SKM-1 treated with dmso at 0.1 percent for 144 hours (cell line): Measurements from ENCODE around the gene MEPE.

ENCODE experiments used
- DNase-seq: peaks from one replicate; lab custom pipeline; 2025; ENCODE audit not compliant: unreplicated experiment; lab: John Stamatoyannopoulos, UW

Gene MEPE

GRCh38 chr4:87840149-87840548 is 7.4 kb downstream of the MEPE start:
- DNase-seq, result no peak

DNA sequence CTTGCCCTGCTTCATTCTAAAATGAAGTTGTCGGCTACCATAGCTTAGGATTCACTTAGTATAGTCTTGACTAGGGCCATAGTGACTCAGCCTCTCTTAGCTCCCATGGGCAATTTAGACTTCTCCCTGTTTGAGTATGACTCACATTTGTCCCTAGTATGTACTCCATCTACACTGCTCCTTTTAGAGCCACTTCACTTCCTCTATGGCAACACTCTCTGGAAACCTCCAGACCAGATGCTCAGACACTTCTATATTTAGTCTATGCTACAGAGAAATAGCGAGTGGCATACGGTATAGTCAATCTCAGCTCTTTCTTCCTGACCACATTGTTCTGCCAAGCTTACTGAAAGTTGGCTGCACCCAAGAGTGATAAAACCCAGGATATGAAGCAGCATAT is 11.2 kb downstream of the MEPE start:
- peak; percentile 90 for DNase-seq

DNA sequence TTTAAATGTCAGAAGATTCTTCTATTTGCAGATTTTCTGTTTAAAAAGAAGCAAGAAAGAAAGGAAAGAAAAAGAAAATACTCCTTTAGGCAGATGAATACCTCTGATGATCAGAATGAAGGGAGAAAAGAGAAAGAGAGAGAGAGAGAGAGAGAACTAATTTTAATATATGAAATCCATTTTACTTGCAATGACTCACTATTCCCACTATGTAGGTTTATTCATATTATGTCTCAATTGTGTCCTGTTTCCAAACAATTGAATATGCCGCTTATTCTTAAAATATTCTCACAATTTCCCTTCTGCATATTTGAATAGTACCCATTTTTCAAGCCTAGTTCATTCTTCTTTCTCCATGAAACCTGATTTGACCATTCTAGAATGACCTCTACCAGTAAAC is 11.7 kb downstream of the MEPE start:
- no peak for DNase-seq

DNA sequence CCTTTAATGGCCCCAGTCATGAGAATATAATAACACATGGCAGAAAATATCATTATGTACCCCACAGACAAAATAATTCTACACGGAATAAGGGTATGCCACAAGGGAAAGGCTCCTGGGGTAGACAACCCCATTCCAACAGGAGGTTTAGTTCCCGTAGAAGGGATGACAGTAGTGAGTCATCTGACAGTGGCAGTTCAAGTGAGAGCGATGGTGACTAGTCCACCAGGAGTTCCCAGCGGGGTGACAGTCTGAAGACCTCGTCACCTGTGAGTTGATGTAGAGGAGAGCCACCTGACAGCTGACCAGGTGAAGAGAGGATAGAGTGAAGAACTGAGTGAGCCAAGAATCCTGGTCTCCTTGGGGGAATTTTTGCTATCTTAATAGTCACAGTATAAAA is 13.5 kb downstream of the MEPE start:
- no peak for DNase-seq

DNA sequence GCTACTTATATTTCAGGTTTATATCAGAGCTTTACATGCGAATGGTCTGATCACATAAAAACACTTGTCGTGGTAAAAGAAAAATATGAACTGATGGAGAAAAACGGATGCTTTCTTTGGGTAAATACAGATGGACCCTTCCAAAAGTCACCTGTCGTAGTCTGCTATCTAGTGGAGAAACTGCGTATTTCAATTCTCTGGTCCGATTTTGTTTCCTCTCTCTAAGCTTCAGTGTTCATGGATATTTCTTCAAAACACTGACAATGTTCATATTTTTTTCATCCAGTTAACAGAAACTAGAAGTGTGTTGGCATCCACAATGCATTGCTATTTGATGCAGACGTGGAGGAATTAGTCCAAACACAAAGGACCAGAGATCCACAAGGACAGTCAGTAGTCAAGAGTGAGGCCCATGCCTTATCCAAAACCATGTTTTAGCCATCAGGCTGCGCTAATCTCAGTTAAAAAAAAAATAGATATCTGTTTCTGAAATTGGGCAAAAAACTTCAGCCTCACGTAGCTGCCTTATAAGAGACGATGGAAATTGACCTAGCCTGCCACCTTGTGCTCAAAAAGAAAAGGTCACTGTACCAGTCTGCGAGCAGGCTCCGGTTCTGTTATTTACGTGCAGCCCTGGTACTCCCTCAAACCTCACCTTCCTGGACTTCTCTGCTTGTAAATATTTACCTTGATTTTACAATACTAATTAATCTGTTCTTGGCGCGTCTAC is 16.0 kb downstream of the MEPE start:
- DNase-seq, result peak; percentile 70

- DNase-seq, result peak; percentile 97
Observed at GRCh38 chr4:87849612-87850011, 16.8 kb downstream of the MEPE start.

DNA sequence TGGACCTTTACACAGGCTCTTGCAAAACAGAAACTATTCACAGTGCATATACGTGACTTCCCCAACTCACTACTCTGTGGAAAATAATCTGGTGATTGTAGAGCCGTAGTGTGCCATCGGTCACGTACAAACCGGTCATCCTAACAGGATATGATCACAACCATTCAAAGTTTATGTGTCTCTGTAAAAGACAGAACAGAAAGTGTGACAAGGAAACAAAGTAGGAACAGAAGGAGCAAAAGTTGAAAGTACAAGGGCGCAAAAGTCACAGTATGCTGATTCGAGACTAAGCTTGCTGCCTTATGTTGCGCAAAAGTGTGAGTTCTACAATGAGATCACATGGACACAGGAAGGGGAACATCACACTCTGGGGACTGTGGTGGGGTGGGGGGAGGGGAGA is 18.6 kb downstream of the MEPE start:
- peak; percentile 88 for DNase-seq

- DNase-seq, result peak; percentile 32
Observed at GRCh38 chr4:87851953-87852352, 19.2 kb downstream of the MEPE start.

DNA sequence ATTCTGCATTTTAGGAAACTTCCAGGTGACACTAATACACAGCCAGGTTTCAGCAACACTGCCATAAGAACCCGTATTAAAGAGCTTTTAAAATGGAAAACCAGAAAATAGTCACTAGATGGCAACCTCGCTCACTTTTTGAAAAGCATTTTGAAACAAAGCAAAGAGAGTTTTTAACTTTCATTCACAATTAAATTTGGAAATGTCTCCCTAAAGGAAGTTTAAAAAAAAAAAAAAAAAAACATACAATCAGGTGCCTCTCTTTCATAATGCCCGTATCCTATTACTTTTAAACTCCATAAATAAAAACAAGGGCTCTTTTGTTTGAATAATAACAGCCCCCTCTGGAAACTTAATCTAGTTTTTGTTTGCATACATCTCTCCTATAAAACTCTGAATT is 20.3 kb downstream of the MEPE start:
- peak; percentile 62 for DNase-seq

DNA sequence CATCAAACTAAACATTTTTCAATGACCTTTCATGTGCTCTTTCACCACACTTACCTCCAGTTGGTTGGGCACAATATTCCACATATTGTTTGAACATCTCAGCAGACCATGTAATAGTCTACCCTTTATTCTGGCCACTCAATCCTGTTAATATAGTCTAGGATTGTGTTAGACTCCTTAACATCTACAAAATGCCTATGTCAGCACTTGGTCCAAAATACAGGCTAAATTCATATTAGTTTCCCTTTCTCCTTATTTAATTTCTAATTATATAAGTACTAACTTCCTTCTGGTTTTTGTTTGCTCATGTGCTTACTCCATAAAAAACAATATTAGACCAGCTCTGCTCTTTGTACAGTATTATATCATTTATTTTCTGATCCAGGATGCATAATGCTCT is 21.1 kb downstream of the MEPE start:
- DNase-seq, result no peak

DNA sequence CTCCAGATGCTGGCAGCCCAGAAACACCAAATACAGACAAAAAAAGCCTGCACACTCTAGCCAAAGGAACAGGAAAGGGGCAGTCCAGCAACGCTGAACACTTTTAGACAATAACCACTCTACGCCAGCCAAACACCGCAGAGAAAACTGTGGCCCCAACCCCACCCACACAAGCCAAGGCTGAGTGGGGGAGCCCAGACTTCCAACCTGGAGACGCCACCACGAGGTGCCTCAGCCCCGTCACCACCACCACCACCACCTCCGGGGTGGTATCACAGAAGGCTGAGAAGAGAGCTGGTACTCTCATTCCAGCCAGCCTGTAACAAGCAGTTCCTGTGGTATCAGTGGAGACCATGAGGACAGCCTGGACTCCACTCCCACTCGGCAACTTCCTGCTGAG is 22.8 kb downstream of the MEPE start:
- DNase-seq, result no peak

DNA sequence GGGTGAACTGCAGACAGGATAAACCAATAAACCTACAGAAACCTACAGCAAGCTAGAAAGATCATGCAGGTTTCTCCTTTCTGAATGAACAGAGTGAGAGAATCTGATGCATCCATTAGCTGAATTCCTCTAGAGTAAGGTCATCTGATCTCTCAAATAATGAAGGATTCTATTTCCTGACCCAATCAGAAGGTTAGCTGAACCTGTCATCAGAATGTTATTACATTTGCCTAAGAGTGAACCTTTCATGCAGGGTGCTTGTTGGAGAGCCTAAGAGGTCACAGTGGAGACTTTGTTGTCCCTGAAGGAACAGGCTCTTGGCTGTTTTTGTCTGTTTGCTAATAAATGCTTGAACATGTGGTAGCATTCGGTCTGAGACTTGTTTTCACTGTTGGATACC is 24.0 kb downstream of the MEPE start:
- DNase-seq, result no peak

- no peak for DNase-seq
Observed at GRCh38 chr4:87857789-87858188, 25.0 kb downstream of the MEPE start.

GRCh38 chr4:87862236-87862635 is 29.5 kb downstream of the MEPE start:
- no peak for DNase-seq

DNA sequence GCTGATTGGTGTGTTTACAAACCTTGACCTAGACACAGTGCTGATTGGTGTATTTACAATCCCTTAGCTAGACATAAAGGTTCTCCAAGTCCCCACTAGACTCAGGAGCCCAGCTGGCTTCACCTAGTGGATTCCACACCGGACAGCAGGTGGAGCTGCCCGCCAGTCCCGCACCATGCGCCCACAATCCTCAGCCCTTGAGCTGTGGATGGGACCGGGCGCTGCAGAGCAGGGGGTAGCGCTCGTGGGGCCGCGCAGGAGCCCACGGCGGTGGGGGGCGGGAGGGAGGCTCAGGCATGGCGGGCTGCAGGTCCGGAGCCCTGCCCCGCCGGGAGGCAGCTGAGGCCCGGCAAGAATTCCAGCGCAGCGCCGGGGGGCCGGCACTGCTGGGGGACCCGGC is 30.7 kb downstream of the MEPE start:
- no peak for DNase-seq

GRCh38 chr4:87864321-87864720 is 31.6 kb downstream of the MEPE start:
- no peak for DNase-seq

DNA sequence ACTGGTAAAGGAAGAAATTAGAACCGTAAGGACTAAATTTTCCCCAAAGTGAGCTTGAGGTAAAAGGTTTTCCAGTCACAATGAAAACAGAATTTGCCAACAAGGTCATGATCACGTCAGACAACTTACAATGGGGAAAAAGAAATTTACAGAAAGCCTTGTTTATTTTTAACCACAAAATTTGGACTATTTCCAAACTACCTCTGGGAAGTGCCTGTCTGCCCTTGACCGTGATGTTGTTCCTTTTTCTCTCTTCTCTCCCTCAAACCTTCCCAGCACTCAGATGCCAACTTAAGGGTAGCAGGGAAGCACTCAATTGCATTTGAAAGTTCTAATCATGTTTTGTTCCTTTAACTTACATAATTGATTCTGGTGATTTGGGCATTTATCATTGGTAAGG is 32.5 kb downstream of the MEPE start:
- DNase-seq, result no peak

DNA sequence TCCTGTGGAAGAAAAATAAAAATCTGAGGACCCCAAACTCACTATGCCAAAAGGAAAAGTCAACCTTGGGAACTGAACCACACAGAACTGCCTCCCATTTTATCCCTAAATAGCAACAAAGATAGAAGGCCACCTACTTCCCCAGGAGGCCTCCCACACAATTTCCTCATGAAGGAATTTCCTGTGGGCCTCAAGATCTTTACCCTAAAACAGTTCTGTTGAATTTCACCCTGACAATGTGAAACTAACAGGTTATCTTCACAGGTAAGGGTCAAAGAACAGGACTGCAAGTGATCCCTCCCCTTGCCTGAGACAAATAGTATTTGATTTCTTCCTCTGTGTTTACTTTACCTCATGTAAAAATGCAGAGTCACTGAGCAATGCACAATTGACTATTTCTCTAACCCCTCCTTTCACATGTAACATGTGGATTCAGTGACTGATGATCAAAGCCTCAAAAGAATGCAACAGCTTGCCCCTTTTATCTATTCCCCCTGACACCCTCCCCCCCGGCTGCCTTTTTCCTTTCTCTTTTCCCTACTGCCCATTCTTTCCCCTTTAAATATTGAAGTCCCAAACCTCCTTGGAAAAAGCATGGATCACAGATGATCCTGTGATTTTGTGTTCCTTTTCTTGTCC is 33.3 kb downstream of the MEPE start:
- no peak for DNase-seq

GRCh38 chr4:87868522-87868921 is 35.8 kb downstream of the MEPE start:
- DNase-seq, result no peak

DNA sequence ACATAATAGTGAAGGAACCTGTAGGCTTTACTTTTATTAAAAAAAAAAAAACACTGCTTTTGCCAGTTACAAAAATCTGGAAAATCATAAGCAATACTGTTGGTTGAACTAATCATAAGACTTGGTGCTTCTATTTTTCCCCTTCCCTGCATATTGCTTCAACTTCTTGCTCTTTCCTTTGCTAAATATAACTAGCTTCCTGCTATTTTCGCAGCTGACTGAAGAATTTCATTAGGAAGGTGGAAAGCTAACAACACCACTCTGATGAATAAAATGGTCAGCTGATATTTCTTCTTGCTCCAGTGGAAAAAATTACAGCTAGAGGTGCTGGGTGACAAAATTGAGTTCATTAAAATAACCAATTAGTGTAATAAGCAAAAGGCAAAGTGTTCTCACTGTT is 39.3 kb downstream of the MEPE start:
- DNase-seq, result no peak

GRCh38 chr4:87875191-87875590 is 42.4 kb downstream of the MEPE start:
- no peak for DNase-seq

DNA sequence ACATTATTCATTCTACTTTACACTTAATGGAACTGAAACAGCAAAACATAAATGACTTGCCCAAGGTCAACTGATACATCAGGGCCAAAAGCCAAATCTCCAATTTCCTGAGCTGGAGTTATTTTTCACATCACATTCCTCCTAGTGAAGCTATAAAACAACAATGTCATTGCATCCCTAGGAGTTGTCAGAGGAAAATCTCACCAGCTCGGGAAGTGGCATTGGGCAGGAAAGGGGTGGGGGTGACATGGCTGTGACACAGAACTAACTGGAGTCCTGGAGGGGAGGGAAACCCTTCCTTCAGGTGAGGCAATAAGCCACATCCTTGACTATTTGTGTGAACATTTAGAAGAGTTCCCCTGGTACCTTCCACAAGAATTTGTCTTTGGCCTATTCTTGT is 47.3 kb downstream of the MEPE start:
- DNase-seq, result no peak

DNA sequence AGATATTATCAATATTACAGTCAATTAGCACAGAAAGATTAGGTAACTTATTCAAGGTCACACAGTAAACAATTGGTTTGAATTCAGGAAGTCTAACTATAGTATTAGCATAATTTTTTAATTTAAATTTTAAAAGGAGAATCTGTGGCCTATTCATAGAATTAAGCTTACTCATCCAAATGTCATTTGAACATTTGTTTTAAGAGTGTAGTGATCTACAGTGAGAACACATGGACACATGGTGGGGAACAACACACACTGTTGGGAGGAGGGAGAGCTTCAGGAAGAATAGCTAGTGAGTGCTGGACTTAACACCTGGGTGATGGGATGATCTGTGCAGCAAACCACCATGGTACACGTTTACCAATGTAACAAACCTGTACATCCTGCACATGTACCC is 48.3 kb downstream of the MEPE start:
- no peak for DNase-seq
